Tibial nerve (tissue), 3 donors: ENCODE measurements around the gene TEKT5.

Source experiments
- POLR2A ChIP-seq, 2 donors: fragments of 450-650 bp; IDR thresholded peaks; one replicate each; pipeline ENCODE4 v1.6.1; 2017; ENCODE audit warnings: antibody characterized with exemption in 2 of 2, mild to moderate bottlenecking in 2 of 2, moderate library complexity in 2 of 2
- TF ChIP-seq, protein P1 (sequence below), 5 experiments: fragments of 200-600 bp in 3 of 5; fragments of 450-650 bp in 2 of 5; sonication (generic) in 3 of 5; IDR thresholded peaks; one replicate each; pipeline ENCODE4 v1.5.1; 2016 to 2019; ENCODE audit warnings: antibody characterized with exemption in 5 of 5, mild to moderate bottlenecking in 3 of 5, moderate library complexity in 2 of 5

DNA sequence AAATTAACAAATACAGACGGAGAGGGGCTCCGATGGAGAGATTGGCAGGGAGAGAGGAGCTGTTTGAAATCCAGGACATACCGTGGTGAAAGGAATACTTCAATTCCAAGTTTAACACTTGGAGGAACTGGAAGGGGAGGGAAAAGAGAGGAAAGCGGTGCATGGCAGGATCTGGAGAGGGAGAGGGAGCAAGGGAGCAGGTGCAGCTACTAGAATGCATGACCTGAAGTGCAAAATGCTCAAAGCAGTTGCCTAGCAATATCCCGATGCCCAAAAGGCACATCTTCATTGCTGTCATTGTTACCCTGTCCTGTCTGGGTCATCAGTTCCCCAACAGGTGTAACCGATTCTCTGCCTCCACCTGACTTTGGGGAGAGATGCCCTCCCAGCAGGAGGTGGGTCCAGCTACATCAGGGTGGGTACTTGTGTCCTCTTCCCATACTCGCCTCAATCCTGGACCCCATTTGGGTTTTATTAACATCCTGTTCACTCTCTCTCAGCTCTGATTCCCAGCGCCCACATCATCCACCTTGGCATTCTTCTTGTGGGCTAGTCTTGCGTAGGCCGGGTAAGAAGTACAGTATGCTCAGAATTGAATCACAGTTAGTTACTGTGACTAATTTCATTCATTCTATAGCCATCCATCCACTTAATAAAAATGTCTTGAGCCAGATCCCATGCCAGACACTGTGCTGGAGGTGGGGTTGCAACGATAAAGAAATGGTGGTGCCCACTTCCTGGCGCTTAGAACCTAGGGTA is 76.9 kb downstream of the TEKT5 start:
- TF ChIP-seq, protein P1, sequence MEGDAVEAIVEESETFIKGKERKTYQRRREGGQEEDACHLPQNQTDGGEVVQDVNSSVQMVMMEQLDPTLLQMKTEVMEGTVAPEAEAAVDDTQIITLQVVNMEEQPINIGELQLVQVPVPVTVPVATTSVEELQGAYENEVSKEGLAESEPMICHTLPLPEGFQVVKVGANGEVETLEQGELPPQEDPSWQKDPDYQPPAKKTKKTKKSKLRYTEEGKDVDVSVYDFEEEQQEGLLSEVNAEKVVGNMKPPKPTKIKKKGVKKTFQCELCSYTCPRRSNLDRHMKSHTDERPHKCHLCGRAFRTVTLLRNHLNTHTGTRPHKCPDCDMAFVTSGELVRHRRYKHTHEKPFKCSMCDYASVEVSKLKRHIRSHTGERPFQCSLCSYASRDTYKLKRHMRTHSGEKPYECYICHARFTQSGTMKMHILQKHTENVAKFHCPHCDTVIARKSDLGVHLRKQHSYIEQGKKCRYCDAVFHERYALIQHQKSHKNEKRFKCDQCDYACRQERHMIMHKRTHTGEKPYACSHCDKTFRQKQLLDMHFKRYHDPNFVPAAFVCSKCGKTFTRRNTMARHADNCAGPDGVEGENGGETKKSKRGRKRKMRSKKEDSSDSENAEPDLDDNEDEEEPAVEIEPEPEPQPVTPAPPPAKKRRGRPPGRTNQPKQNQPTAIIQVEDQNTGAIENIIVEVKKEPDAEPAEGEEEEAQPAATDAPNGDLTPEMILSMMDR (IDR thresholded peaks at IDR 0.05), result no peak
- no peak for TF ChIP-seq POLR2A (IDR thresholded peaks at IDR 0.05)
